CD4-positive, alpha-beta T cell (primary cell): Measurements from ENCODE around the gene HADHB. TPM values are rescaled to one million over a fixed set of nuclear protein-coding genes. Genes with fewer than 3 reads are reported as not detected.

ENCODE experiments used
- ATAC-seq: fragments of 200-7000 bp; cut with Tn5 transposase; one replicate; pipeline ENCODE4 v1.10.0; 2022; ENCODE audit warnings: mild to moderate bottlenecking; ENCODE audit not compliant: poor library complexity
- CTCF ChIA-PET: fragments of 350-600 bp; sonication (Branson Sonifier 250); formaldehyde crosslinking; loops from one replicate; lab custom pipeline; 2021; ENCODE audit warnings: antibody characterized with exemption, inconsistent platforms; lab: Charles Lee
- POLR2A ChIA-PET: fragments of 350-600 bp; sonication (Branson Sonifier 250); formaldehyde crosslinking; loops from one replicate; lab custom pipeline; 2021; ENCODE audit warnings: antibody characterized with exemption, inconsistent platforms; lab: Charles Lee
- DNase-seq, 14 experiments: peaks; one replicate each; pipeline ENCODE4 v3.0.0-alpha.2; 2013 to 2020; ENCODE audit warnings: mixed read lengths in 2 of 14
- H3K27ac ChIP-seq, 2 donors: one replicate each; pipeline versions ENCODE4 v1.5.1 to v1.7.0; 2013; ENCODE audit warnings: low read length in 2 of 2, low read depth in 1 of 2, mild to moderate bottlenecking in 1 of 2
- H3K27me3 ChIP-seq, 2 experiments: 1 replicate in 1 of 2; 2 replicates in 1 of 2; pipeline versions ENCODE4 v1.6.1 to v1.7.0; 2013; ENCODE audit warnings: low read length in 2 of 2, control low read depth in 1 of 2, mild to moderate bottlenecking in 1 of 2, moderate library complexity in 1 of 2; ENCODE audit not compliant: insufficient read depth in 2 of 2, control insufficient read depth in 1 of 2
- H3K36me3 ChIP-seq: one replicate; pipeline ENCODE4 v1.6.1; 2013; ENCODE audit warnings: low read length, control low read depth; ENCODE audit not compliant: insufficient read depth
- H3K4me1 ChIP-seq: one replicate; pipeline ENCODE4 v1.6.1; 2013; ENCODE audit warnings: low read length, control low read depth; ENCODE audit not compliant: insufficient read depth
- H3K4me3 ChIP-seq: one replicate; pipeline ENCODE4 v1.5.1; 2013; ENCODE audit warnings: mild to moderate bottlenecking, low read length, moderate library complexity
- H3K9me3 ChIP-seq, 2 experiments: 1 replicate in 1 of 2; 2 replicates in 1 of 2; pipeline versions ENCODE4 v1.6.1 to v1.7.0; 2013; ENCODE audit warnings: low read length in 2 of 2, mild to moderate bottlenecking in 2 of 2, control low read depth in 1 of 2, moderate library complexity in 1 of 2; ENCODE audit not compliant: control insufficient read depth in 1 of 2, insufficient read depth in 1 of 2
- H3K27ac Mint-ChIP-seq: one replicate; pipeline ENCODE4 v1.8.0; 2020; ENCODE audit warnings: mixed read lengths
- H3K27me3 Mint-ChIP-seq: one replicate; pipeline ENCODE4 v1.8.0; 2021; ENCODE audit warnings: mixed read lengths
- H3K36me3 Mint-ChIP-seq: one replicate; pipeline ENCODE4 v1.8.0; 2021; ENCODE audit warnings: low read depth, mixed read lengths
- H3K4me1 Mint-ChIP-seq: one replicate; pipeline ENCODE4 v1.8.0; 2021; ENCODE audit warnings: low read depth, mixed read lengths
- H3K4me3 Mint-ChIP-seq: one replicate; pipeline ENCODE4 v1.8.0; 2020; ENCODE audit warnings: mild to moderate bottlenecking, mixed read lengths
- H3K9me3 Mint-ChIP-seq: one replicate; pipeline ENCODE4 v1.8.0; 2020; ENCODE audit warnings: mixed read lengths
- CTCF ChIP-seq: fragments of 200-600 bp; IDR thresholded peaks from one replicate; pipeline ENCODE4 v1.8.0; 2022; ENCODE audit warnings: antibody characterized with exemption, mild to moderate bottlenecking
- intact Hi-C, 2 experiments: fragments of 100-400 bp; cut with DNase I in 1 of 2; cut with micrococcal nuclease in 1 of 2; formaldehyde crosslinking; loops; one replicate each; pipeline versions ENCODE4 v1.15.1 to v1.9.0; 2023 to 2025; cut with DNase I, micrococcal nuclease
- total RNA-seq, 174 experiments: library from RNA in 2 of 174; stranded (reverse) in 2 of 174; gene quantifications; one replicate each; pipeline ENCODE4 v1.2.3 and lab custom pipeline; 2021 to 2026

HADHB gene
- total RNA-seq, 2 experiments from 2014 or later, result 25.2 to 30.3 TPM

GRCh38 chr2:26276484-26277227, 31.9 kb downstream of the HADHB start:
- no peak overlapping the region for H3K4me3 Mint-ChIP-seq
- no peak overlapping the region for H3K27ac Mint-ChIP-seq
- H3K27me3 ChIP-seq, result no peaks in the 10 kb centered on the region
- no peak for DNase-seq
- intact Hi-C loops, result no loop called here
- POLR2A ChIA-PET, result interaction anchor here (0.7 kb wide), 1 partner anchor 135 kb away, joined by 3 read pairs; no protein-coding TSS in a partner anchor
- peaks cover 73% of the 10 kb centered on the region for H3K36me3 Mint-ChIP-seq
- no peak overlapping the region for H3K27ac ChIP-seq
- H3K9me3 Mint-ChIP-seq, result no peaks in the 10 kb centered on the region
- no peak for TF ChIP-seq CTCF
- H3K4me3 ChIP-seq, result no peak overlapping the region
- ATAC-seq, result no peak
- no peaks in the 10 kb centered on the region for H3K4me1 Mint-ChIP-seq
- H3K27me3 Mint-ChIP-seq, result no peaks in the 10 kb centered on the region
- CTCF ChIA-PET, result interaction anchor here (1.1 kb wide), 1 partner anchor 70 kb away, joined by 3 read pairs; the partner anchor contains the start of genes ADGRF3 and SELENOI
- no peaks in the 10 kb centered on the region for H3K4me1 ChIP-seq
- H3K36me3 ChIP-seq, result peaks cover 64% of the 10 kb centered on the region
- no peaks in the 10 kb centered on the region for H3K9me3 ChIP-seq

- ATAC-seq (no peak), DNase-seq (no peak)
- Mint-ChIP-seq H3K36me3 (peaks cover 90% of the 10 kb centered on the region), H3K27me3 (no peaks in the 10 kb centered on the region), H3K4me1 (no peaks in the 10 kb centered on the region), H3K9me3 (no peaks in the 10 kb centered on the region), H3K27ac (no peak overlapping the region), H3K4me3 (no peak overlapping the region)
- POLR2A ChIA-PET, result no interaction called here
- Histone ChIP-seq H3K27me3 (no peaks in the 10 kb centered on the region), H3K4me3 (no peak overlapping the region), H3K36me3 (peaks cover 74% of the 10 kb centered on the region), H3K9me3 (no peaks in the 10 kb centered on the region), H3K27ac (no peak overlapping the region), H3K4me1 (no peaks in the 10 kb centered on the region)
- intact Hi-C loops, result no loop called here
- TF ChIP-seq CTCF, result no peak
- CTCF ChIA-PET, result no interaction called here
Observed at GRCh38 chr2:26279886-26280285, 35.1 kb downstream of the HADHB start.

GRCh38 chr2:26281226-26281625, 36.5 kb downstream of the HADHB start:
- no peaks in the 10 kb centered on the region for H3K9me3 Mint-ChIP-seq
- Histone ChIP-seq H3K9me3 (no peaks in the 10 kb centered on the region), H3K36me3 (peaks cover 74% of the 10 kb centered on the region), H3K27ac (no peak overlapping the region), H3K4me1 (no peaks in the 10 kb centered on the region), H3K4me3 (no peak overlapping the region), H3K27me3 (no peaks in the 10 kb centered on the region)
- no peak for ATAC-seq
- DNase-seq, result no peak
- H3K27ac Mint-ChIP-seq, result no peak overlapping the region
- TF ChIP-seq CTCF, result no peak
- H3K27me3 Mint-ChIP-seq, result no peaks in the 10 kb centered on the region
- ChIA-PET CTCF (no interaction called here), POLR2A (no interaction called here)
- H3K4me1 Mint-ChIP-seq, result no peaks in the 10 kb centered on the region
- intact Hi-C loops, result no loop called here
- H3K36me3 Mint-ChIP-seq, result peaks cover 87% of the 10 kb centered on the region
- no peak overlapping the region for H3K4me3 Mint-ChIP-seq
